D721Med (cell line): ENCODE results near the gene SUSD1.
"Not testable (repeated sequence)": the region's sequence is repeated elsewhere in the genome, so short reads cannot be mapped to it uniquely, and the experiment has no call there.

Experiments
- DNase-seq: peaks from one replicate; pipeline ENCODE4 v3.0.0; 2011; ENCODE audit warnings: low spot score; ENCODE audit not compliant: insufficient read length
- FAIRE-seq: peaks from 2 replicates; lab custom pipeline; 2011; peaks lifted over from hg19 to GRCh38; lab: Jason Lieb, UNC
- TF ChIP-seq, protein P1 (sequence below): IDR thresholded peaks from 2 replicates; pipeline ENCODE4 v1.5.1; 2012; ENCODE audit warnings: mild to moderate bottlenecking, control low read depth; ENCODE audit not compliant: insufficient read depth; ENCODE audit errors: missing control alignments

SUSD1 gene

GRCh38 chr9:112130997-112131396, 44.1 kb downstream of the SUSD1 start:
- TF ChIP-seq, protein P1, sequence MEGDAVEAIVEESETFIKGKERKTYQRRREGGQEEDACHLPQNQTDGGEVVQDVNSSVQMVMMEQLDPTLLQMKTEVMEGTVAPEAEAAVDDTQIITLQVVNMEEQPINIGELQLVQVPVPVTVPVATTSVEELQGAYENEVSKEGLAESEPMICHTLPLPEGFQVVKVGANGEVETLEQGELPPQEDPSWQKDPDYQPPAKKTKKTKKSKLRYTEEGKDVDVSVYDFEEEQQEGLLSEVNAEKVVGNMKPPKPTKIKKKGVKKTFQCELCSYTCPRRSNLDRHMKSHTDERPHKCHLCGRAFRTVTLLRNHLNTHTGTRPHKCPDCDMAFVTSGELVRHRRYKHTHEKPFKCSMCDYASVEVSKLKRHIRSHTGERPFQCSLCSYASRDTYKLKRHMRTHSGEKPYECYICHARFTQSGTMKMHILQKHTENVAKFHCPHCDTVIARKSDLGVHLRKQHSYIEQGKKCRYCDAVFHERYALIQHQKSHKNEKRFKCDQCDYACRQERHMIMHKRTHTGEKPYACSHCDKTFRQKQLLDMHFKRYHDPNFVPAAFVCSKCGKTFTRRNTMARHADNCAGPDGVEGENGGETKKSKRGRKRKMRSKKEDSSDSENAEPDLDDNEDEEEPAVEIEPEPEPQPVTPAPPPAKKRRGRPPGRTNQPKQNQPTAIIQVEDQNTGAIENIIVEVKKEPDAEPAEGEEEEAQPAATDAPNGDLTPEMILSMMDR, result no peak
- FAIRE-seq (no peak), DNase-seq (no peak)

DNA sequence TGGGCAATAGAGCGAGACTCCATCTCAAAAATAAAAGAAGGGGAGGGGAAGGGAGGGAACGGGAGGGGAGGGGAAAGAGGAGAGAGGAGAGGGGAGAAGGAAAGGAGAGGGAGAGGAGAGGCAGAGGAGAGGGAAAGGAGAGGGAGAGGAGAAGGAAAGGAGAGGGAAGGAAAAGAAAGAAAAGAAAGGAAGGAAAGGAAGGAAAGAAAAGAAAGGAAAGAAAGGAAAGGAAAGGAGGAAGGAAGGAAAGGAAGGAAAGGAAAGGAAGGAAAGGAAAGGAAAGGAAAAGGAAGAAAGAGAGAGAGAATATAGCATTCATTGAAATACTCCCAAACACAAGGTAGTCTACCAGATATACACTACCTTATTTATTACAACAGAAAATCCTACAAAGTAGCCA, 44.8 kb downstream of the SUSD1 start:
- no peak for FAIRE-seq
- TF ChIP-seq, protein P1, result no peak

DNA sequence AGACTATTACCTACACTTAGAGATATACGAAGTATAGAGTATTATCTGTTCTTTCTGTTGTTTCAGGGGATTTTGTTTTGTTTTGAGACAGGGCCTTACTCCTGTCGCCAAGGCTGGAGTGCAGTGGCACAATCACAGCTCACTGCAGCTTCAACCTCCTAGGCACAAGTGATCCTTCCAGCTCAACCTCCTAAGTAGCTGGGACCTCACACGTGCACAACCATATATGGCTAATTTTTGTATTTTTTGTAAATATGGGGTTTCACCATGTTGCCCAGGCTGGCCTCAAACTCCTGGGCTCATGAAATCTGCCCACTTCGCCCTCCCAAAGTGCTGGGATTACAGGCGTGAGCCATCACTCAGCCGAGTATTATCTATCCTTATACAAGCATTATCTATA, 45.9 kb downstream of the SUSD1 start:
- no peak for FAIRE-seq
- TF ChIP-seq, protein P1, result no peak
- no peak for DNase-seq

More for the DNA sequence above, 44.8 kb downstream of the SUSD1 start:
- no peak for DNase-seq

DNA sequence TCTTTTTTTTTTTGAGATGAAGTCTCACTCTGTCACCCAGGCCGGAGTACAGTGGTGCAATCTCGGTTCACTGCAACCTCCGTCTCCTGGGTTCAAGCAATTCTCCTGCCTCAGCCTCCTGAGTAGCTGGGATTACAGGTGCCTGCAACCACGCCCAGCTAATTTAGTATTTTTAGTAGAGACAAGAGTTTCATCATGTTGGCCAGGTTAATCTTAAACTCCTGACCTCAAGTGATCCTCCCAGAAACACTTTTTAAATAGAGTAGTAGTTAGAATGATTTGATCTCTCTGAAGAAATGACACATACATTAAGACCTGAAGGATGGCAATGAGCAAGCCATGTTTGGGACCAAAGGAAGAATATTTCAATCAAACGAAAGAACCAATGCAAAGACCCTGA, 46.7 kb downstream of the SUSD1 start:
- FAIRE-seq, DNase-seq: not testable (repeated sequence)

- TF ChIP-seq, protein P1, result no peak
- FAIRE-seq, result no peak
- no peak for DNase-seq
These were observed 47.8 kb downstream of the SUSD1 start for GRCh38 chr9:112127281-112127680.

DNA sequence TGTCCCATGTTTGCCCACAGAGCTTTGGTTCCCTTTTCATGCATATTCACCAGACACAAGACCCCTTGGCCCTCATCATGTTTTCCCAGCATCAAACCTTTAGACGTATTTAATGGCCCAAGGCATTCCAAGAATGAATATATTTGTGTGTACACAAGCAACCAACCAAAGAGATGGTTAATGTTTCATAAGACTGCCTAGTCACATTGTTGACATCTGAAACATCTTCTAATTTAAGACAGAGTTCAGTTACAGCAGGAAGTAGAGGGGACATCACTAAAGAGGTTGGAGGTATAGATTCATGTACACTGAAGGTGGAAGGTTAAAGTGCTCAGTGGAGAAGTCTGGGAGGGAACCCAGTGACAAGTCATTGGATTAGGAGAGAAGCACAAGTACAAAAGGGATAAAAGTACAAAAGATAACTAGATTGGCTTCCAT, 49.1 kb downstream of the SUSD1 start:
- FAIRE-seq (no peak), DNase-seq (no peak)

DNA sequence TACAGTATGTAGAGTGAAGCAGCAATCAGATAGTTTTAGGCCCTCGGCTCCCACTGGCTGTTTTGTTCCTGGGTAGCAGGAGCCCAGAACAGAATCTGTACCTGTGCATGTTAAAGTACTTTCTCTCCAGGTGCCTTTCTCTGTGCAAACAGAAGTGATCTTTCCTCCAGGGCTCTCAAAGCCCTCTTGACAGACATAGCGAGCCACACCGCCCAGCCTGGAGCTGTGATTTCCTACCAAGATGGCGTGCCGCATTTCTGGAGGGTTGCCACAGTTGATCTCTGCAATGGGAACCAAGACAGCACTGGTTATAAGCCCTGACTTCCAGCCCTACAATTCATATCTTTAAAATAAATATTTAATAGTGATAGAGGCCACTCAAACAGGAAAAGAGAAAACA, 50.9 kb downstream of the SUSD1 start:
- DNase-seq, result no peak
- TF ChIP-seq, protein P1, result no peak
- no peak for FAIRE-seq

More for the DNA sequence above, 49.1 kb downstream of the SUSD1 start:
- TF ChIP-seq, protein P1, result no peak

DNA sequence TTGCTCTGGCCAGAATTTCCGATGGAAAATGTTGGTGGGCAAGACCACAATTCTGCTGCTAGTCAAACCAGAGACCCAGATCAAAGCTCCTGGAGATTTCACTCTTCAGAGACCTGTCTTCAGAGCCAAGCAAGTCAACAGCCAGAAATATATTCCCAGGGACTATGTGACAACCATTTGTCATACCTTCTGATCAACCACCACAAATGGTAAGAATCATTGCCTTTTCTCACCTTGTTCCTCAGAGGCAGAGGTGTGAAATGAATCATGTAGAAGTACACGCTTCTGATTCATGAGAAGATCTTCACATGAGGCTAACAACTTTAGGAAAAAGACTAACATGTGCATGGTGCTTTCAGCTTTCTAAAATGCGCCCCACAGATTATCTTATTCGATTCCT, 53.5 kb downstream of the SUSD1 start:
- DNase-seq (no peak), FAIRE-seq (no peak)
- TF ChIP-seq, protein P1, result no peak
